Thyroid gland (tissue), 4 donors: ENCODE data around the gene DGUOK.

Source experiments
- POLR2A ChIP-seq, 2 donors: fragments of 450-650 bp; IDR thresholded peaks; one replicate each; pipeline ENCODE4 v1.6.1; 2017; ENCODE audit warnings: antibody characterized with exemption in 2 of 2, mild to moderate bottlenecking in 2 of 2, moderate library complexity in 1 of 2
- TF ChIP-seq, protein P1 (sequence below), 6 experiments: fragments of 200-600 bp in 3 of 6; fragments of 450-650 bp in 3 of 6; sonication (generic) in 3 of 6; IDR thresholded peaks; one replicate each; pipeline ENCODE4 v1.5.1; 2016 to 2019; ENCODE audit warnings: antibody characterized with exemption in 6 of 6, mild to moderate bottlenecking in 2 of 6, inconsistent platforms in 1 of 6, moderate library complexity in 1 of 6

DNA sequence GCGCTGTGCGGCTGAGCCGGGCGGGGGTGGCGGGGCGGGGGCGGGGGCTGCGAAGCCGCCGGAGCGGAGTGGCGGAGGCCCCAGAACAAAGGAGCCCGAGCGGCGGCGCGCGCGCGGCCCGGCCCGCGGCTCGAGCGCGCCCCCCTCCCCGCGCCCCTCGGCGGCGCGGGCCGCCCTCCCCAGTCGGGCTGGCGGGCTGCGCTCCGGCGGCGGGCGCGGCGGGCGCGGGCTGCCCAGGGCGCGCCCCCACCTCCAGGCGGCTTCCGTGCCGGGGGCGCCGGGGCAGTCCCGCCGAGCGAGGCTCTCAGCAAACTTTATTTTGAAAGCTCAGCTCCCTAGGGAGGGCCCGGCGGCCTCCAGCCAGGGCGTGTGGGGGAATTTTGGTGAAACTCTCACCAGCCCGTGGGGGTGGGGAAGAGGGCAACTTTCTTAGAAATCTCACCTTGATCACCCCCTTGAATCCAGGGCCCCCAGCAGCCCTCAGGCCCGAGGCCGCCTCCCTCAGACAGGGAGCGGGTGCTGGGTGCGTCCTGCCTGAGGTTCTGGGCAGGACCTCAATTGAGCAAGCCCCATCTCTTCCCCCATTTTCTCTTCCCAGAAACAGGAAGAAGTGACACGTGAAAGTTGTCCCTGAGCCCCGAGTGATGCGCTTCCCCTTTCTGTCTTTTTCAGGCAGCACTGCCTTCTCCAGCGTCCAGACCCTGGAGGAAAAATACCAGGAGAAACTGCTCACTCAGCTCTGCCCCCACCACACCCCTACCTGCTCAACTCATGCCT, 58.8 kb downstream of the DGUOK start:
- TF ChIP-seq, protein P1, sequence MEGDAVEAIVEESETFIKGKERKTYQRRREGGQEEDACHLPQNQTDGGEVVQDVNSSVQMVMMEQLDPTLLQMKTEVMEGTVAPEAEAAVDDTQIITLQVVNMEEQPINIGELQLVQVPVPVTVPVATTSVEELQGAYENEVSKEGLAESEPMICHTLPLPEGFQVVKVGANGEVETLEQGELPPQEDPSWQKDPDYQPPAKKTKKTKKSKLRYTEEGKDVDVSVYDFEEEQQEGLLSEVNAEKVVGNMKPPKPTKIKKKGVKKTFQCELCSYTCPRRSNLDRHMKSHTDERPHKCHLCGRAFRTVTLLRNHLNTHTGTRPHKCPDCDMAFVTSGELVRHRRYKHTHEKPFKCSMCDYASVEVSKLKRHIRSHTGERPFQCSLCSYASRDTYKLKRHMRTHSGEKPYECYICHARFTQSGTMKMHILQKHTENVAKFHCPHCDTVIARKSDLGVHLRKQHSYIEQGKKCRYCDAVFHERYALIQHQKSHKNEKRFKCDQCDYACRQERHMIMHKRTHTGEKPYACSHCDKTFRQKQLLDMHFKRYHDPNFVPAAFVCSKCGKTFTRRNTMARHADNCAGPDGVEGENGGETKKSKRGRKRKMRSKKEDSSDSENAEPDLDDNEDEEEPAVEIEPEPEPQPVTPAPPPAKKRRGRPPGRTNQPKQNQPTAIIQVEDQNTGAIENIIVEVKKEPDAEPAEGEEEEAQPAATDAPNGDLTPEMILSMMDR (IDR thresholded peaks at IDR 0.05): no peak
- TF ChIP-seq POLR2A (IDR thresholded peaks at IDR 0.05): peak in 1 of 2 donors; percentile 9
